ENCODE results near the gene PARK7. TPM values are rescaled to one million over a fixed set of nuclear protein-coding genes. Genes with fewer than 3 reads are reported as not detected.

The PARK7 gene
- total RNA-seq, 4 donors from 2014 or later = 222 to 327 (median 257) TPM

GRCh38 chr1:7984811-7985210 lies 23.3 kb downstream of the PARK7 start:
- Histone ChIP-seq H3K4me3 (replicated peaks in 1 of 3) (no peak overlapping the region), H3K36me3 (peaks cover 16 to 19% of the 10 kb centered on the region in 2 donors), H3K4me1 (peaks cover 12 to 18% of the 10 kb centered on the region in 2 donors), H3K9me3 (no peaks in the 10 kb centered on the region), H3K27me3 (no peaks in the 10 kb centered on the region), H3K27ac (peak overlapping the region in 2 of 3 donors; percentile 26 to 65)
- peak; percentile 70 to 76 for DNase-seq
- intact Hi-C loops (cut with DNase I) = loop anchor here (5.0 kb wide), 1 partner anchor 332 kb away; the partner anchor contains the start of gene SLC45A1
- 57 to 61% methylated on average over 15 of the region's 15 CpGs for whole genome bisulfite sequencing, 2 donors
- TF ChIP-seq POLR2A (IDR thresholded peaks at IDR 0.05) (no peak), CTCF (IDR thresholded peaks at IDR 0.05) (no peak)

DNA sequence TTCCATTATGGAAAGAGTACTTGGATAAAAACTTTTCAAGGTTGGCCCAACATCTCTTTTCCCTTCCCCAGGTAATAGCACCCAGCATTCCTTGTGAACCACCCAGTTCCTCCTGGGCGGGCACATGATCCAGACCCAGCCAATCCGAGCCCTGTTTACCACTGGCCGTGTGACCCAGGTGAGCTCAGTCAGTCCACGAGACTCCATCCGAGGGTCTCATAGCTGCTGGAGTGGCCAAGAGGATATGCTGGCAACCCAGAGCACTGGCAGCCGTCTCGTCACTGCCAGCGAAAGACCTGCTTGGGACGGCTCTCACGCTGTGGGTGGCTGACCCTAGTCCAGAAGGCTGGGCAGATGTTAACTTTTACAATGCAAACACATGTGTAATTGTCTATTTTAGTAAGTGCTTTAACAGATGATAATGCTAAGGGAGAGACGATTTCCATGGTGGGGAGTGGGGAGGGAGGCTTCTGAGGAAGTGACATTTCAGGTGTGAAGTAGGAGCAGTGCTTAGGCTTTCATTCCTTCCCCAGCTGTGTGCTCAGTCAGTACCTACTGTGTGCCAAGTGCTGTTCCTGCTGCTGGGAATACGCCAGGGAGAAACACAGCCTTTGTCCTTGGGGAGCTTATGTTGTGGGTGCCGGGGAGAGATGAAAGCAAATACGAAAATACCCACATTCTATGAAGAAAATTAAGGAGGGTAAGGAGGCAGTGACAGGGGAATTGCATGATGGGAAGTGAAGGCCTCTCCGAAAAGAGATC lies 24.5 kb downstream of the PARK7 start:
- whole genome bisulfite sequencing, 2 donors = 83 to 87% methylated on average over 15 of the region's 15 CpGs
- TF ChIP-seq POLR2A (IDR thresholded peaks at IDR 0.05) (no peak), CTCF (IDR thresholded peaks at IDR 0.05) (no peak)

GRCh38 chr1:7987528-7987927 lies 26.0 kb downstream of the PARK7 start:
- WGBS, 2 donors = 98% methylated on average over 7 of the region's 7 CpGs

More for the DNA sequence above, 24.5 kb downstream of the PARK7 start:
- intact Hi-C loops (cut with DNase I) = no loop called here
- H3K27me3 ChIP-seq = no peaks in the 10 kb centered on the region
- H3K36me3 ChIP-seq = peaks cover 16 to 19% of the 10 kb centered on the region in 2 donors
- peak overlapping the region; percentile 14 to 65 (median 21) for H3K27ac ChIP-seq
- no peaks in the 10 kb centered on the region for H3K9me3 ChIP-seq
- peaks cover 12 to 18% of the 10 kb centered on the region in 2 donors for H3K4me1 ChIP-seq
- H3K4me3 ChIP-seq (replicated peaks in 1 of 3) = no peak overlapping the region
- DNase-seq = peak in 1 of 2 donors; percentile 9

GRCh38 chr1:7988576-7988975 lies 27.1 kb downstream of the PARK7 start:
- no peak for DNase-seq
- 70 to 95% methylated on average over 1 of the region's 1 CpG for WGBS, 2 donors
- Histone ChIP-seq H3K27ac (no peak overlapping the region), H3K4me1 (peaks cover 12 to 13% of the 10 kb centered on the region in 2 donors), H3K4me3 (replicated peaks in 1 of 3) (no peak overlapping the region), H3K27me3 (no peaks in the 10 kb centered on the region), H3K9me3 (no peaks in the 10 kb centered on the region), H3K36me3 (peaks cover 11 to 13% of the 10 kb centered on the region in 2 donors)
- intact Hi-C loops (cut with DNase I) = no loop called here
- TF ChIP-seq POLR2A (IDR thresholded peaks at IDR 0.05) = no peak
- no peak for TF ChIP-seq CTCF (IDR thresholded peaks at IDR 0.05)

More at GRCh38 chr1:7987528-7987927, 26.0 kb downstream of the PARK7 start:
- intact Hi-C loops (cut with DNase I) = no loop called here
- Histone ChIP-seq H3K27ac (no peak overlapping the region), H3K9me3 (no peaks in the 10 kb centered on the region), H3K4me1 (peaks cover 12 to 16% of the 10 kb centered on the region in 2 donors), H3K36me3 (peaks cover 16 to 19% of the 10 kb centered on the region in 2 donors), H3K4me3 (replicated peaks in 1 of 3) (no peak overlapping the region), H3K27me3 (no peaks in the 10 kb centered on the region)
- DNase-seq = no peak
- no peak for TF ChIP-seq CTCF (IDR thresholded peaks at IDR 0.05)
- TF ChIP-seq POLR2A (IDR thresholded peaks at IDR 0.05) = no peak

DNA sequence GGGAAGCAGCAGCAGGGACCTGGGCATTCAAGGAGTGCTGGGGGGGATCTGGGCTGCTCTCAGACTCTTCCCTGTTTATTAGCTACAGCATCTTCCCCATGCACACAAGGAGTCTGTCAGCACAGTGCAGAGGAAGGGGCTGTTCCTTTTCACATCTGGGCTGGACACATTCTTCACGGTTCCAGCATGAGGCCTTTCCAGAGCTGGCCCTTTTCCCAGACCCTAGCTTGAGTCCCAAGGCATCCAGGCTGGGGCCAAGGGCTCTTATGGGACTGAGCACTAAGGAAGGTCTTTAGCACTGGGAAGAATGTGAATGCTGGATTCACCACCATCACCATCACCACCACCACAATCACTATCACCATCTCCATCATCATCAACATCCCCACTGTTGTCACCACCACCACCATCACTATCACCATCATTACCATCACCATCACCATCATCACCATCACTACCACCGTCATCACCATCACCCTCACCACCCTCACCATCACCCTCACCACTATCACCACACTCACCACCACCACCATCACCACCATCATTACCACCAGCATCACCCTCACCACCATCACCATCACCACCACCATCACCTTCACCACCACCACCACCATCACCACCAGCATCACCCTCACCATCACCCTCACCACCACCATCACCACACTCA lies 28.4 kb downstream of the PARK7 start:
- no peak for DNase-seq
- 56 to 61% methylated on average over 2 of the region's 2 CpGs for WGBS, 2 donors
- intact Hi-C loops (cut with DNase I) = no loop called here
- TF ChIP-seq CTCF (IDR thresholded peaks at IDR 0.05) (no peak), POLR2A (IDR thresholded peaks at IDR 0.05) (no peak)
- H3K9me3 ChIP-seq = no peaks in the 10 kb centered on the region
- peaks cover 10 to 11% of the 10 kb centered on the region in 2 donors for H3K36me3 ChIP-seq
- H3K4me3 ChIP-seq (replicated peaks in 1 of 3) = no peak overlapping the region
- no peaks in the 10 kb centered on the region for H3K27me3 ChIP-seq
- H3K27ac ChIP-seq = no peak overlapping the region
- H3K4me1 ChIP-seq = peaks cover 8 to 9% of the 10 kb centered on the region in 2 donors

Measured in thyroid gland (tissue), 4 donors.